ENCODE results near the gene NEDD4L.

Gene NEDD4L

GRCh38 chr18:58026395-58026794, 17.6 kb upstream of the NEDD4L start:
- no peak overlapping the region for H3K4me3 ChIP-seq (ENCODE audit: low read depth, low read length)
- no peak for TF ChIP-seq CTCF (IDR thresholded peaks at IDR 0.05; ENCODE audit: borderline replicate concordance, insufficient read depth, low read depth, low read length)

- no peak for TF ChIP-seq CTCF (IDR thresholded peaks at IDR 0.05; ENCODE audit: borderline replicate concordance, insufficient read depth, low read depth, low read length)
- no peak overlapping the region for H3K4me3 ChIP-seq (ENCODE audit: low read depth, low read length)
Observed at GRCh38 chr18:58026857-58027256, 17.2 kb upstream of the NEDD4L start.

- H3K4me3 ChIP-seq (ENCODE audit: low read depth, low read length), result no peak overlapping the region
- TF ChIP-seq CTCF (IDR thresholded peaks at IDR 0.05; ENCODE audit: borderline replicate concordance, insufficient read depth, low read depth, low read length), result no peak
Observed at GRCh38 chr18:58027341-58027740, 16.7 kb upstream of the NEDD4L start.

- TF ChIP-seq CTCF (IDR thresholded peaks at IDR 0.05; ENCODE audit: borderline replicate concordance, insufficient read depth, low read depth, low read length), result no peak
- H3K4me3 ChIP-seq (ENCODE audit: low read depth, low read length), result no peak overlapping the region
Observed at GRCh38 chr18:58028109-58028784, 15.8 kb upstream of the NEDD4L start.

- no peak overlapping the region for H3K4me3 ChIP-seq (ENCODE audit: low read depth, low read length)
- no peak for TF ChIP-seq CTCF (IDR thresholded peaks at IDR 0.05; ENCODE audit: borderline replicate concordance, insufficient read depth, low read depth, low read length)
Observed at GRCh38 chr18:58032233-58032632, 11.8 kb upstream of the NEDD4L start.

- no peak overlapping the region for H3K4me3 ChIP-seq (ENCODE audit: low read depth, low read length)
- TF ChIP-seq CTCF (IDR thresholded peaks at IDR 0.05; ENCODE audit: borderline replicate concordance, insufficient read depth, low read depth, low read length), result no peak
Observed at GRCh38 chr18:58033216-58033615, 10.8 kb upstream of the NEDD4L start.

- TF ChIP-seq CTCF (IDR thresholded peaks at IDR 0.05; ENCODE audit: borderline replicate concordance, insufficient read depth, low read depth, low read length), result no peak
- H3K4me3 ChIP-seq (ENCODE audit: low read depth, low read length), result no peak overlapping the region
Observed at GRCh38 chr18:58034370-58034769, 9.7 kb upstream of the NEDD4L start.
